Measurements from ENCODE around the gene TRAF4.

Gene TRAF4

DNA sequence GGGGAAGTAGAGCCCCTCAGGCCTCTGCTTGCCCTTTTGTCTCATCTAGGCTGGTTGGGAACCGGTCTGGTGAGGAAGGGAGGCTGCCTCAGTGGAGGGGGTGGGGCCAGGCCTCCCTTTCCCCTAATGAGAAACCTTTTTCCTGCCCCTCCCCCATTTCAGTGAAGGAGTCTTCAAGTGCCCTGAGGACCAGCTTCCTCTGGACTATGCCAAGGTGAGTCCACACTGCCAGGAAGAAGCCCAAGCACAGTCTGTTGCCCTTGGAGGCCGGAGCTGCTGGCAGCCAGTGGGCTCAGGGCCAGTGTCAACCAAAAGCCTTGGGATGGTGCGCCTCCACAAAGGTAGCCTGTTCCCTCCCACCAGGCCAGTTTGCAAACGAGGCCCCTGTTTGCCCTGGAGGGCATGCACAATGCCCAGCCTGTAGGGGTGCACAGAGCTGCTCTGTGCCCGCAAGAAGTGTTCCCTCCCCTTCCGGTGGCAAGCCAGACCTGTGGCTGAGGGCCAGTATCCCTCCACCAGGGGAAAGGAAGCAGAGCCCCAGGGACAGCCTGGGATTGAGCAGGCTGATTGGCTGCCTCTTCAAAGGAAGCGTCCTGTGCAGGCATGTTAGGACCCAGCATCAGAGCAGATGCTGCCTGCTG is 3.4 kb downstream of the TRAF4 start:
- no peak for DNase-seq (ENCODE audit: low read depth, low spot score)

DNA sequence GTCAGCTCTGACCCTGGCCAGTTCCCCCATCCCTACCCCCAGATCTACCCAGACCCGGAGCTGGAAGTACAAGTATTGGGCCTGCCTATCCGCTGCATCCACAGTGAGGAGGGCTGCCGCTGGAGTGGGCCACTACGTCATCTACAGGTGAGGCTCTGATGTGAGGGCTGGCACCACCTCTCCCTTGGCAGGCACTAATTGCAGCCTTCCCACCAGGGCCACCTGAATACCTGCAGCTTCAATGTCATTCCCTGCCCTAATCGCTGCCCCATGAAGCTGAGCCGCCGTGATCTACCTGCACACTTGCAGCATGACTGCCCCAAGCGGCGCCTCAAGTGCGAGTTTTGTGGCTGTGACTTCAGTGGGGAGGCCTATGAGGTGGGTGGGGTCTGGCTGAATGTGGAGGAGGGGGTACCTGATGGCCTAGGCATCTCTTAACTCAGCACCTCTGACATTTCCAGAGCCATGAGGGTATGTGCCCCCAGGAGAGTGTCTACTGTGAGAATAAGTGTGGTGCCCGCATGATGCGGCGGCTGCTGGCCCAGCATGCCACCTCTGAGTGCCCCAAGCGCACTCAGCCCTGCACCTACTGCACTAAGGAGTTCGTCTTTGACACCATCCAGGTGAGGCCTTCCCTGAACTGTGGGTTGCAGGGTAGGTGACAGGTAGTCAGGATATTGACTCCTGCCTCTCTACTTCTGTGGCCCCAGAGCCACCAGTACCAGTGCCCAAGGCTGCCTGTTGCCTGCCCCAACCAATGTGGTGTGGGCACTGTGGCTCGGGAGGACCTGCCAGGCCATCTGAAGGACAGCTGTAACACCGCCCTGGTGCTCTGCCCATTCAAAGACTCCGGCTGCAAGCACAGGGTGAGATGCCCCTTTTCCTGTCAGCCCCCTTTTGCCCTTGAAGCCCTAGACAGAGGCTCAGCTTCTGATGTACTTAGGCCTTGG is 4.3 kb downstream of the TRAF4 start:
- DNase-seq (ENCODE audit: low read depth, low spot score): no peak

DNA sequence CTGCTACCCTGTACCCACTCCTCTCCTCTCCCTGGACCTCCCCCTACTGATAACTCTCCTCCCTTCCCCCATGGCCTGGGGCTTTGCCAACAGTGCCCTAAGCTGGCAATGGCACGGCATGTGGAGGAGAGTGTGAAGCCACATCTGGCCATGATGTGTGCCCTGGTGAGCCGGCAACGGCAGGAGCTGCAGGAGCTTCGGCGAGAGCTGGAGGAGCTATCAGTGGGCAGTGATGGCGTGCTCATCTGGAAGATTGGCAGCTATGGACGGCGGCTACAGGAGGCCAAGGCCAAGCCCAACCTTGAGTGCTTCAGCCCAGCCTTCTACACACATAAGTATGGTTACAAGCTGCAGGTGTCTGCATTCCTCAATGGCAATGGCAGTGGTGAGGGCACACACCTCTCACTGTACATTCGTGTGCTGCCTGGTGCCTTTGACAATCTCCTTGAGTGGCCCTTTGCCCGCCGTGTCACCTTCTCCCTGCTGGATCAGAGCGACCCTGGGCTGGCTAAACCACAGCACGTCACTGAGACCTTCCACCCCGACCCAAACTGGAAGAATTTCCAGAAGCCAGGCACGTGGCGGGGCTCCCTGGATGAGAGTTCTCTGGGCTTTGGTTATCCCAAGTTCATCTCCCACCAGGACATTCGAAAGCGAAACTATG is 5.2 kb downstream of the TRAF4 start:
- DNase-seq (ENCODE audit: low read depth, low spot score): no peak

DNA sequence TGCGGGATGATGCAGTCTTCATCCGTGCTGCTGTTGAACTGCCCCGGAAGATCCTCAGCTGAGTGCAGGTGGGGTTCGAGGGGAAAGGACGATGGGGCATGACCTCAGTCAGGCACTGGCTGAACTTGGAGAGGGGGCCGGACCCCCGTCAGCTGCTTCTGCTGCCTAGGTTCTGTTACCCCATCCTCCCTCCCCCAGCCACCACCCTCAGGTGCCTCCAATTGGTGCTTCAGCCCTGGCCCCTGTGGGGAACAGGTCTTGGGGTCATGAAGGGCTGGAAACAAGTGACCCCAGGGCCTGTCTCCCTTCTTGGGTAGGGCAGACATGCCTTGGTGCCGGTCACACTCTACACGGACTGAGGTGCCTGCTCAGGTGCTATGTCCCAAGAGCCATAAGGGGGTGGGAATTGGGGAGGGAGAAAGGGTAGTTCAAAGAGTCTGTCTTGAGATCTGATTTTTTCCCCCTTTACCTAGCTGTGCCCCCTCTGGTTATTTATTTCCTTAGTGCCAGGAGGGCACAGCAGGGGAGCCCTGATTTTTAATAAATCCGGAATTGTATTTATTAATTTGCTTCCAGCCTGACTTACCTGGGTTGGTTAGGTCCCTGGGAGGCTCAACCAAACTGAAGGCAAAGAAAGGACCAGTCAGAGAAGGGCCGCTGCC is 5.8 kb downstream of the TRAF4 start:
- no peak for DNase-seq (ENCODE audit: low read depth, low spot score)

DNA sequence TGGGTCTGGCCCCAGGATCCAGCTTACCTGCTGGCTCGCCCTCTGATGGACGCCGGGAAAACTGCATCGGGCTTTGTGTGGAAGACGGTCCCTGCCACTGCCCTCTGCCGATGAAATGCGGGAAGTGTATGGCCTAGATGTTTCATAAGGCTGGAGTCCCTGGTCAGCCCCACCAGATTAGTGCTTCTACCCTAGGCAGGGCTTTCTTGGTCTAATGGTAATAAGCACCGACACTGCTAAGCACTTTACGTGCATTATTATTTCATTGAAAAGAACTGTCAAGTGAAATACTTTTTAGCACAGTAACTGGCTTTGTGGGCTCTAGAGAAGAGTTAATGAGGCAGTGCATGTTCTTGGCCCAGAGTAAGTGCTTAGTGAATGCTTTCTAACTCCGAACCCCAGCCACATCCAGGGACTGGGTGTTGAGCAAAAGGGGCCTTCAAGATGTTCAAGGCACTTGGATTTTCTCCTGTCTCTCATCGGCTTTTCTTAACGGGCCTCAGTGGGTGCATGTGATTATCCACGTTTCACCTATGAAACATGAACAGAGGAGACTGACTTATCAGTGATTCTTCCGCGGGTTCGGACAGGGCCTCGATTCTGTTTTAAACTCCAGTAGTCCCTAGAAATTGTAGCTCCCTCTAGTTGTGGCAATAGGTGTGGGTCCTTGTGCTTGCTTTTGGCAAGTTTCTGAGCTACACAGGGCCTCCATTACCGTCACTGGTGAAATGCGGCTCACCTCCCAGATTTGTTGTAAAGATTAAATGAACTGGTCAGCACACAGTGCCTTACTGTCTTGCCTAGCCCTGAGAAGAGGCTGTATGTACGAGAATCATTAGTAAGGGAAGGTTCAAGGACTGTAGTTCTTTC is 6.6 kb downstream of the TRAF4 start:
- DNase-seq (ENCODE audit: low read depth, low spot score): peak; percentile 85

DNA sequence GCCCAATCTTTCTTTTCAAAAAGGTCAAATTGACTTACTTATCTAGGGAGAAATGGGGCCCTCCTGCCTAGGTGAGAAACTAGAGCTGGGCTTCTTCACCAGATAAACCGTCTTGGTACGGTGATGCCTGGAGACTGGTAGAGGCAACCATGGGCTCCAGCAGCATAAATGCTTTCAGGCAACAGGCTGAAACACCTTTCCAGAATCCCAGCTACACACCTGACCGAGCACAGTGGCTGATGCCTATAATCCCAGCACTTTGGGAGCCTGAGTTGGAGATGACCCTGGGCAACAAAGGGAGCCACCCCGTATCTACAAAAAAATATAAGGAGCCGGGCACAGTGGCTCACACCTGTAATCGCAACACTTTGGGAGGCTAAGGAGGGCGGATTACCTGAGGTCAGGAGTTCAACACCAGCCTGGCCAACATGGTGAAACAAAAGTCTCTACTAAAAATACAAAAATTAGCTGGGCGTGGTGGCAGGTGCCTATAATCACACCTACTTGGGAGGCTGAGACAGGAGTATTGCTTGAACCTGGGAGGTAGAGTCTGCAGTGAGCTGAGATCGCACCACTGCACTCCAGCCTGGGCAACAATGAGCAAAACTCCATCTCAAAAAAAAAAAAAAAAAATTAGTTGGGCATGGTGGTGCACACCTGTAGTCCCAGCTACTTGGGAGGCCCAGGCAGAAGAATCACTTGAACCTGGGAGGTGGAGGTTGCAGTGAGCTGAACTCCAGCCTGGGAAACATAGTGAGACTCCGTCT is 8.0 kb downstream of the TRAF4 start:
- DNase-seq (ENCODE audit: low read depth, low spot score): no peak

DNA sequence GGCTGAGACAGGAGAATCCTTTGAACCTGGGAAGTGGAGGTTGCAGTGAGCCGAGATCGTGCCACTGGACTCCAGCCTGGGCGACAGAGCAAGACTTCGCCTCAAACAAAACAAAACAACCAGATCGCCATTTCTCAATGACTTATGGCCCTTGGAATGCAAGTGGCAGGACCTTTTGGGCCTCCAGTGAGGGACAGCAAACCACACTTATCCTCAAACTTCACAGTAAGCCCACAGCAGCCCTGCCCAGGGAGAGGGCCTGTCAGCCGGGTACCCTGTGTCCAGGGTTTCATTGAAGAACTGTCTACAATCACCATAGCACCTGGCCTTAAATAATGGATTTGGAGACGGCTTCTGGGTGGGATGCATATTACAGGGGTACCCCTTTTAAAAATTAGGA is 11.7 kb downstream of the TRAF4 start:
- no peak for DNase-seq (ENCODE audit: low read depth, low spot score)

DNA sequence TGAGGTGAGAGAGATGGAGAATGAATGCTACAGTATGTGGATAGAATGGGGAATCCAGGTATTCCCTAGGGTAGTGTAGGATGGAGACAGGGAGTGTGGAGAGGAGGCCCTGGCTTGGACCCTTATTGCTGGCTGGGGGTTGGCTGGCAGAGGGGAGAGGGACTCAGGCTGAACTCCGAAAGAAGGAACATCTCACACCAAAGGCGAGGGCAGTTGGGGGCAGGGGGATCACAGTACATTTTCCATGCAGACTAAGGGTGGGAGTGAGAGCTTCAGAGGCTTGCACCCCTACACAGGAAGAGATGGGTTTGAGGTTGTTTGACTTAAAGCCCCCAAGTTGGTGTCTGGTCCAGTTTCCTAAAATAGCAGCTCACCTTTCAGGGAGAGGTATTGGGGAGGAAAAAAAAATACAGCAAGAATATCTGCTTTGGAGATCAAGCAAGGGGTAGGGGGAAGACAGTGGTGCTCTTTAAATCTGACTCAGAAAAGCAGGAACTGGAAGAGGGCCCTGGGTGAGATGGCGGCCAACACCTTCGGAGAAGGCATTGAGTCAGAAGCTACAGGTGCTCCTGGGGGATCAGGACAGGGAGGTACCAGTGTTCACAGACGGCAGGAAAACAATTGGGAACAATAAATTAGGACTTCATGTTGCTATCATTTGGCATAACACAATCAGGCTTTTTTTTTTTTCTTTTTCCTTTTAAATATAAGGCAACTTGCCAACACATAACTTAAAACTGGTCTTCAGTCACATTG is 12.4 kb downstream of the TRAF4 start:
- DNase-seq (ENCODE audit: low read depth, low spot score): no peak

DNA sequence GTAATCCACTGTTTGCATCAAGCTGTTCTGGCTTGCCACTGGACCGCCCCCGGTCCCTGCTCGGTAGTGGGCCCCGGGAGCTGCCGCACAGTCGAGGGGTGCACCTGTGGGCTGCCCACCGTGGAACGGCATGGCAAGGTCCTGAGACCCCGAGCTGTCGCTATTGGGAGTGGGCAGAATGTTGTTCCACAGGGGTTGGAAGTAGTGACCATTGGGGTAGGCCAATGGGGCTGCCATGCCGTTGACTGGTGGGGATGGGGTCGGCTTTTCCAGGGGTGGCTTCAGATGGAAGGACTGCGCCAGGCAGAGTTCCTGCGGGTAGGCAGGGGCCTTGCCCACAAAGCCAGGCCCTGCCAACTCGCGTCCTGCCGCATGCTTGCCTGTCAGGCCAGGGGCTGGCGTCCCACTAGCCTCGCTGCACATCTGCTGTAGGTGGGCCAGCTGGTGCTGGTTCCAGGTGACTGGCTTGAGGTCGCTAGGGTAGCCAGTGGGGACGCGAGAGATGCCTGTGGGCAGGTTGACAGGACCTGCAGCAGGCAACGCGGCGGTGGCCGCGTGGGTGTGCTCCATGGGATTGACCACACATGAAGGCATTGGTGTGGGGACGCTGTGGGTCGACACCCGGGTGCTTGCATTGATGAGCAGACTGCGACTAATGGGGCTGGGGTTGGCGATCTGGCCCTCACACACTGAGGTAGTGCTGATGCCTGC is 14.8 kb downstream of the TRAF4 start:
- no peak for DNase-seq (ENCODE audit: low read depth, low spot score)

DNA sequence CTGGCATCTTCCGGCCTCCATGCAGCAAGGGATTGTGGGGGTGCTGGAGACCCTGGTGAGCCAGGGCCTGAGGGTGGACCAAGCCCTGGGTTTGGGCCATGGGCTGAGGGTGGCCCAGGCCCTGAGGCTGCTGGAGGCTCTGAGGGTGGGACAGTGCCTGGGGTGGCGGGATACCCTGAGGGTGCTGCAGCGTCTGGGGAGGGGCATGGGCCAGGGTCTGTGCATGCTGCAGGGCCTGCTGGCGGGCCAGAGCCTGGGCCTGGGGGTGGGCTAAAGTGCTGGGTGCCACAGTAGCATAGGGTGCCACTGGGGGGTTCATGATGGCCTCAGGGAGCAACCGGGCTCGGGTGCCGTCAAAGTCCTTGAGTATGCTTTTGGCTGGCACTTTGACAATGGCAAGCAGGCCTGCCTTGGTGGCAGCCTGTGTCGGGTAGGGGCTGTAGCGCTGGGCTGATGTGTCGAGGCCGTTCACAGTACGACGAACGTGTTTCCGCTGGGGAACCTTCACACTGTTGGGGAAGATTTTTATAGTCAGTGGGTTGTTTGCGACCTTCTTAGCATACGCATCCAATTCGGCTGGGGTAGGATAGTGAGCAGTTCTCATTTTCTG is 15.6 kb downstream of the TRAF4 start:
- DNase-seq (ENCODE audit: low read depth, low spot score): no peak

DNA sequence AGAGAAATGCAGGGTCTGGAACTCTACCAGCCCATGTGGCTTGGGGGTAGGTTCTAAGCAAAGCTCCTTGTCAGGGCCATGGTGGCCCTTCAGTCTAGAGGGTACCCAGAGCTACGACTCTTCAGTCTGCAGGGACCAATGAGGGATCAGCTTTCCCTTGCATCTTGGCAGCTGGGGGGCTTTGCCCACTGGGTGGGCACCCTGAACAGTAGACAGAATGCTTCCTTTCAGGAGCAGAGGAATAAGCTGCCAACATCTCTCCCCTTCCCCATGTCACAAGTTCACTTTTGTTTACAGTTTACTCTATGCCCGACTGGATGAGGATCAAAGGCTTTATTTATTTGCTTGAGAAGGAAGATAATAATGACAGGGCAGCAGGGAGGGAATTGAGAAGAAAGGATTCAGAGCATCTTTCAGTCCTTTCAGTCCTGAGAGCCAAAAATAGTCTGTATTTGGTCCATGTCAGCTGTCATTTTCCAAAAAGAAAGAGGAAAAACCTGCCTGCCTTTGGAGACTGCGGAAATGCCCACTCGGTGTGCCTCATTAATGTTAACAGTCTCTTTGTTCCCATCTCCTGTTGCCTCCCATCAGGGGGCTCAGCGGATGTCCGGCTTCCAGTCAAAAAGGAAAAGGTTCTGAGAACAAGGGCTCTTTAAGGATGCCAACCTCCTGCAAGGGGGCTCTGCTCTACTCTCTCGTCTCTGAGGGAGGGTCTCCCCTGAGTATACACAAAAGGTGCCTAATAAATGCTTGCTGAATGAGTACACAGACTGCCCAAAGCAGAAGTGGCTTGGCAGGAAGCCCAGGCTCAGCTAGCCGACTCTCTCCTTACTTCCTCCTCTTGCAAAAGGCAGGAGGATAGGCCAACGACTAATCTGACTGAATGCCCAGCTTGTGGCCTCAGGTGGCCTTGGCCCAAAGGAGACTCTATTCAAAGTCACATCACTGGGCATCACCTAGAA is 17.1 kb downstream of the TRAF4 start:
- DNase-seq (ENCODE audit: low read depth, low spot score): no peak

DNA sequence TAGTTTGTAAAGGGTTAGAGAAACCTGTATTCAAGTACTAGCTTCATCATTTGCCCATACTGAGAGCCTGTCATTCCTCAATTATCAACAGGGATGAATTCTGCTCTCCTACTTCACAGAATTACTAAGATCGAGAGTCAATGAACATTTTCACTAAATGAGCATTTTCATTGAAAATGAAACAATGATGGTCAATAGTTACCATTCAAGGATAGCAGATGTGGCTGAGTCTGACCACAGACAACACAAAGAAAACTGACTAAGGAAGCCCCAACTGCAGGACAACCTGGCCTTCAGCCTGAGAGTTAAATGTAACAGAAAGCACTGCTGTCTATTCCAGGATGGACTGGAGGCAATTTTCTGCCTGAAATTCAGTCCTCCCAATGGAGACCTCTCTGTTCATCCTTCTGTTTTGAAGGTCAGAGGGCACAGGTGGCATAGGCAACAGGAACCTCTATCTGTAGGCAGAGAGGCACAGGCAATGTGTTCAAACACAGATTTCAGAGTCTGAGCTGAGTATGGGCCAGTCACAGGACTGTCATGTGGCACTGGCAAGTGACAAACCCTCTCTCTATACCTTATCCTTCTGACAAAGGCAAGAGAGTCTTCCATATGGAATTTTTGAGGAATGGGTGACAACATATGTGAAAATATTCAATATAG is 19.5 kb downstream of the TRAF4 start:
- no peak for DNase-seq (ENCODE audit: low read depth, low spot score)

DNA sequence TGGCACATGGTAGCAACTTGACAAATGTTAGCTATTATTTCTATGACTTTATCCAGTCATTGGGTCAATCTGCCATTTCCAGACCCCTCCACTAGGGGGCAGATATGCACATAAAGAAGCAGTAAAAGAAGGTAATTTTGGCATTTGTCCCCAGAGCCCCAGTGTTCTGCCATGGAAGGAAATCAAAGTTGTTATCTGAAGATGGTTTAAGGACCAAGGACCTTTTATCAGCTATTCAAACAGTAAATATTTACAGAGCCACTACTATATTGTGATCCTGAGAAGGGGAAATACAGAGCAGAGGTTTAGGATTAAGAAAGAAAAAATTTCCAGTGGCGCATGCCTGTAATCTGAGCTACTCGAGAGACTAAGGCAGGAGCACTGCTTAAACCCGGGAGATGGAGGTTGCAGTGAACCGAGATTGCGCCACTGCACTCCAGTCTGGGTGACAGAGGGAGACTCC is 20.0 kb downstream of the TRAF4 start:
- no peak for DNase-seq (ENCODE audit: low read depth, low spot score)

DNA sequence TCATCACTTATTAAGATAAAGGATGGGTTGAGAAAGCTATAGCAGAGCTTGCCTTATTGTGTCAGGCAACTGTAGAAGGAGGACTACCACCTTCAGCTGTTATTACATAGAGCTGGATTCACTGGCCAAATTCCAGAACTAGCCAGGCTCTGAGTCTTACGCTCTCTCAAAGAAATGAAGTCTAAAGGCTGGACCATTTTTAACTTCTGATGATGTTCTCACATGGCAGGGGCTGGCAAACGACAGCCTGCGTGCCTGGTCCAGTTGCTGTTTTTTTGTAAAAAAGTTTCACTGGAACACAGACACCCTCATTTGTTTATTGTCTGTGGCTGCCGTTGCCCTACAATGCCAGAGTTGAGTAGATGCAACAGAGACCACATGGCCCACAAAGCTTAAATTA is 21.2 kb downstream of the TRAF4 start:
- DNase-seq (ENCODE audit: low read depth, low spot score): no peak

DNA sequence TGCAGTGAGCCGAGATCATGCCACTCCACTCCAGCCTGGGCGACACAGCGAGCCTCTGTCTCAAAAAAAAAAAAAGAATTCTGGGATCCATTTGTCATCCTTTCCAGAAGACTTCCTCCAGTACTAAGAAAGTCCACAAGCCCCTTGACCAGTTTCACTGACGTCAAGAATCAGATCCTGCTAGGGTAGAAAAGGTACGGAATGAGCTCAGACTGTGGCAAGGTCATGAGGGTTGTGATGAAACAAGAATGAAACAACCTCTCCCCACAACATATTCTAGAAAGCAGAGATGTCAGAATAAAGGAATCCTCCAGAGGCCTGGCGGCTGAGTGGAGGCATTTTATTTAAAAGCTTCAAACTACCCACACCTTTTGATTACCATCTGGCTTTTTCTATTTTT is 29.9 kb downstream of the TRAF4 start:
- no peak for DNase-seq (ENCODE audit: low read depth, low spot score)

DNA sequence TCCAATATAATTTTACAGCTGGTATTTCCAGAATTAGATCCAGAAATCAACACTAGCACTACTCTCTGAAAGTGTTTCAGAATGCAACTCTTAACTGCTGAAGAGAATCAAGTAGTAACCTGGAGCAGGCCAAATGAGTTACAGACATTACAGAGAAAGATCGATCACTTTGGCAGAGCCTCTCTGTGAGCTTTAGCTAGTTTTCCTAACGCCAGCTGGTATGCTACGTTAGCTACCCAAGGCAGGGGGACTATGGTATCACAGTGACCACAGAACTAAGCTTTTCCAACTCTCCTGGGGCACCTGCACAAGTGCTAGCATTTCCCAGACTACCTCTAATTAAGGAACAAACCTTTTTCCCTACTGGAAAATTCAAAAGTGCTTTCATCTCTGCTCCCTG is 30.4 kb downstream of the TRAF4 start:
- no peak for DNase-seq (ENCODE audit: low read depth, low spot score)

DNA sequence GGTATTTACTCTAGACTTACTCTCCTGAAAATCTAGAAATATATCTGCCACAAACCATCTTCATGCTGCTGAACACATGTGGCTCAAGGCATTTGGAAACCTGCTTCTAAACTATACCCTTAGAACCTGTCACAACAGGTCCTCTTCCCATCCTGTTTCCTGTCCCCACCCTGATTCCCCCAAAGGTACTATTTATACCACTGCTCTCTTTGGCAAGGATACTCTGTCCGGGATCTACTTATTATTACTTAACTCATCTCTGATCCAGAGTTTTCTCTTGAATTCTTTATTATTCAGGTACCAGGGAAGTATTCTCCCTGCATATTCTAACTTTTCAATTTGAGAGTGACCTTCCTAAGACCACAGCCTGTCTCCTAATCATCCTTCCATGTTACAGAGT is 33.4 kb downstream of the TRAF4 start:
- no peak for DNase-seq (ENCODE audit: low read depth, low spot score)

Data from brain pericyte (primary cell).